ENCODE results near the gene ZNF217.
"Not testable (repeated sequence)": the region's sequence is repeated elsewhere in the genome, so short reads cannot be mapped to it uniquely, and the experiment has no call there.

The ZNF217 gene

DNA sequence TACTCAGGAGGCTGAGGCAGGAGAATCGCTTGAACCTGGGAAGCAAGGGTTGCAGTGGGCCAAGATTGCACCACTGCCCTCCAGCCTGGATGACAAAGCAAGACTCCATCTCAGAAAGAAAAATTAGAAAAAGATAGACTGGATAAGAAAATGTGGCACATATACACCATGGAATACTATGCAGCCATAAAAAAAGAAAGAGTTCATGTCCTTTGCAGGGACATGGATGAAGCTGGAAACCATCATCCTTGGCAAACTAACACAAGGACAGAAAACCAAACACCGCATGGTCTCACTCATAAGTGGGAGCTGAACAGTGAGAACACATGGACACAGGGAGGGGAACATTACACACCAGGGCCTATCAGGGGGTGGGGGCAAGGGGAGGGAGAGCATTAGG is 70.0 kb downstream of the ZNF217 start:
- not testable (repeated sequence) for DNase-seq

GRCh38 chr20:53522696-53523095 is 70.9 kb downstream of the ZNF217 start:
- no peak for DNase-seq

- no peak for DNase-seq
Measured at GRCh38 chr20:53522026-53522425, 71.6 kb downstream of the ZNF217 start.

- not testable (repeated sequence) for DNase-seq
Measured at GRCh38 chr20:53521421-53521820, 72.2 kb downstream of the ZNF217 start.

DNA sequence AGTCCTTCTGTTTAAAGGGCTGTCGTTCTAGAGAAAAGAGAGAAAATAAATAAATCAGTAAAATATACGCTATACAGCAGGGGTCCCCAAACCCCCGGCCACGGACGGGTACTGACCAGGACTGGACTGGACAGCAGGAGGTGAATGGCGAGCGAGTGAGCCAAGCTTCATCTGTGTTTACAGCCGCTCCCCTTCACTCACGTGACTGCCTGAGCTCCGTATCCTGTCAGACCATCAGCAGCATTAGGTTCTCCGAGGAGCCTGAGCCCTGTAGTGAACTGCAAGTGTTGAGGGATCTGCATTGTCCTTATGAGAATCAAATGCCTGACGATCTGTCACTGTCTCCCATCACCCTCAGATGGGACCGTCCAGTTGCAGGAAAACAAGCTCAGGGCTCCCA is 76.5 kb downstream of the ZNF217 start:
- DNase-seq = no peak
